Measurements from ENCODE around the gene SPRN.

DNA sequence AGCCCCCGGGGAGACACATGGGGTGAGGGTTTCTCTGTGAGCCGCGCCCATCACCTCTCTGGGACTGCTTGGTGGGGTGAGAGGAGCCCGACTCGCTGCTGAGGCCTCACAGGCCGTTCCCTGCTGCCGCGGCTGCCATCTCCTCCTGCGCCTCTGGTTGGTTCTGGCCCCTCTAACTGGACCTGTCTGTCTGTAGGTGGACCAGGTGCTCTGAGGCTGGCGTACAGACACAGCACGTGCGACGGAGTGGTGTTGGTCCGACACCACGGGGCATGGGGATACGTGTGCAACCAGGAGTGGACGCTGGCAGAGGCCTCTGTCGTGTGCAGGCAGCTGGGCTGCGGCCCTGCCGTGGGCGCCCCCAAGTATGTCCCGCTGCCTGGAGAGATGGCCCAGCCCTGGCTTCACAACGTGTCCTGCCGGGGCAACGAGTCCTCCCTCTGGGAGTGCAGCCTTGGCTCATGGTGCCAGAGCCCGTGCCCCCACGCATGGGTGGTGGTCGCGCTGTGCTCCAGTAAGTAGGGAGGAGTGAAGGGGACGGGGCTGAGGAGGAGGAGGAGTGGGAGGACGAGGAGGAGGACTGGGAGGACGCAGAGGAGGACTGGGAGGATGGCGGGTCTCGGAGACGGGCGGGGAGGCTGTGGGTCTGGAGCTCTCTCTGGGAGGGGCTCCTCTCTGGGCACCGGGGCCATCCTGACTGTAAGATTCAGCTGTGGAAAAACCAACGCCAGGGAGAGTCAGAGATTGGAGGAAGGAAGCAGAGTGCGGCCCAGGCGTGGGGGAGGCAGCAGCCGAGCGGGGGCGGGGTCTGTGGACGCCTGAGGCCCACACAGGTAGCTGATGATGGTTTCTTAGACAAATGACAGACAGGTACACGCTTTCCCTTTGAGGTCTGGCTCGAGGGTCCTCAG, 31.9 kb upstream of the SPRN start:
- TF ChIP-seq, protein P1, sequence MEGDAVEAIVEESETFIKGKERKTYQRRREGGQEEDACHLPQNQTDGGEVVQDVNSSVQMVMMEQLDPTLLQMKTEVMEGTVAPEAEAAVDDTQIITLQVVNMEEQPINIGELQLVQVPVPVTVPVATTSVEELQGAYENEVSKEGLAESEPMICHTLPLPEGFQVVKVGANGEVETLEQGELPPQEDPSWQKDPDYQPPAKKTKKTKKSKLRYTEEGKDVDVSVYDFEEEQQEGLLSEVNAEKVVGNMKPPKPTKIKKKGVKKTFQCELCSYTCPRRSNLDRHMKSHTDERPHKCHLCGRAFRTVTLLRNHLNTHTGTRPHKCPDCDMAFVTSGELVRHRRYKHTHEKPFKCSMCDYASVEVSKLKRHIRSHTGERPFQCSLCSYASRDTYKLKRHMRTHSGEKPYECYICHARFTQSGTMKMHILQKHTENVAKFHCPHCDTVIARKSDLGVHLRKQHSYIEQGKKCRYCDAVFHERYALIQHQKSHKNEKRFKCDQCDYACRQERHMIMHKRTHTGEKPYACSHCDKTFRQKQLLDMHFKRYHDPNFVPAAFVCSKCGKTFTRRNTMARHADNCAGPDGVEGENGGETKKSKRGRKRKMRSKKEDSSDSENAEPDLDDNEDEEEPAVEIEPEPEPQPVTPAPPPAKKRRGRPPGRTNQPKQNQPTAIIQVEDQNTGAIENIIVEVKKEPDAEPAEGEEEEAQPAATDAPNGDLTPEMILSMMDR (IDR thresholded peaks at IDR 0.05) = no peak
- no peak for TF ChIP-seq SMAD3 (CRISPR knock-in tag; IDR thresholded peaks at IDR 0.05; ENCODE audit: borderline replicate concordance)
- no peak for TF ChIP-seq CREM (CRISPR knock-in tag; IDR thresholded peaks at IDR 0.05)
- TF ChIP-seq NR3C1 (CRISPR knock-in tag; conservative IDR thresholded peaks at IDR 0.05; ENCODE audit: low read depth) = no peak
- no peak for TF ChIP-seq NFATC4 (CRISPR knock-in tag; IDR thresholded peaks at IDR 0.05)
- TF ChIP-seq, protein P2, sequence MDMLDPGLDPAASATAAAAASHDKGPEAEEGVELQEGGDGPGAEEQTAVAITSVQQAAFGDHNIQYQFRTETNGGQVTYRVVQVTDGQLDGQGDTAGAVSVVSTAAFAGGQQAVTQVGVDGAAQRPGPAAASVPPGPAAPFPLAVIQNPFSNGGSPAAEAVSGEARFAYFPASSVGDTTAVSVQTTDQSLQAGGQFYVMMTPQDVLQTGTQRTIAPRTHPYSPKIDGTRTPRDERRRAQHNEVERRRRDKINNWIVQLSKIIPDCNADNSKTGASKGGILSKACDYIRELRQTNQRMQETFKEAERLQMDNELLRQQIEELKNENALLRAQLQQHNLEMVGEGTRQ (CRISPR knock-in tag; IDR thresholded peaks at IDR 0.05) = no peak
- TF ChIP-seq, protein P3, sequence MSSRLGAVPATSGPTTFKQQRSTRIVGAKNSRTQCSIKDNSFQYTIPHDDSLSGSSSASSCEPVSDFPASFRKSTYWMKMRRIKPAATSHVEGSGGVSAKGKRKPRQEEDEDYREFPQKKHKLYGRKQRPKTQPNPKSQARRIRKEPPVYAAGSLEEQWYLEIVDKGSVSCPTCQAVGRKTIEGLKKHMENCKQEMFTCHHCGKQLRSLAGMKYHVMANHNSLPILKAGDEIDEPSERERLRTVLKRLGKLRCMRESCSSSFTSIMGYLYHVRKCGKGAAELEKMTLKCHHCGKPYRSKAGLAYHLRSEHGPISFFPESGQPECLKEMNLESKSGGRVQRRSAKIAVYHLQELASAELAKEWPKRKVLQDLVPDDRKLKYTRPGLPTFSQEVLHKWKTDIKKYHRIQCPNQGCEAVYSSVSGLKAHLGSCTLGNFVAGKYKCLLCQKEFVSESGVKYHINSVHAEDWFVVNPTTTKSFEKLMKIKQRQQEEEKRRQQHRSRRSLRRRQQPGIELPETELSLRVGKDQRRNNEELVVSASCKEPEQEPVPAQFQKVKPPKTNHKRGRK (CRISPR knock-in tag; IDR thresholded peaks at IDR 0.05; ENCODE audit: borderline replicate concordance) = no peak

Data from WTC11 (cell line).